PFSK-1 (cell line): Measurements from ENCODE around the gene GTPBP3.

Experiments
- POLR2AphosphoS5 ChIP-seq: IDR thresholded peaks from 2 replicates; pipeline ENCODE4 v1.6.1; 2012; ENCODE audit warnings: low read depth, mild to moderate bottlenecking, control low read depth, low read length, moderate library complexity
- SIN3A ChIP-seq: IDR thresholded peaks from 2 replicates; pipeline ENCODE4 v1.6.1; 2012; ENCODE audit warnings: mild to moderate bottlenecking, low read length, moderate library complexity, borderline replicate concordance; ENCODE audit not compliant: insufficient read depth
- TAF1 ChIP-seq: IDR thresholded peaks from 2 replicates; pipeline ENCODE4 v1.6.1; 2012; ENCODE audit warnings: low read length, control low read depth, borderline replicate concordance; ENCODE audit not compliant: insufficient read depth
- TF ChIP-seq, protein P1 (sequence below), 2 experiments: IDR thresholded peaks; 2 replicates each; pipeline versions ENCODE4 v1.6.1 to v1.8.0; 2011 to 2012; ENCODE audit warnings: low read depth in 2 of 2, low read length in 2 of 2, control low read depth in 1 of 2, inconsistent platforms in 1 of 2, mild to moderate bottlenecking in 1 of 2, moderate library complexity in 1 of 2; ENCODE audit not compliant: insufficient read depth in 1 of 2

DNA sequence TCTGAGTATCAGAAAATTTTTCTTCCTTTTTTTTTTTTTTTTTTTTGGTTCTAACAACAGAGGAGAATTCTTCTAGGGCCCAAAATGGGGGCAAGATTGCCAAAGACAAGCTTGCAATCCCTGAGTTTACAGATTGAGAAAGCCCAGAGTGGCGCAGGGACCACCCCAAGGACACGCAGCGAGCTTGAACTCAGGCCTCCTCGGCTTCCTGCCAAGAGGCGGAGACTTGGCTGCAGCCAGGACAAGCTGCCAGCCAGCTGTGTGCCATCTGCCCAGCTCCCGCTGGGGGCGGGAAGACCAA lies 32.2 kb upstream of the GTPBP3 start:
- TF ChIP-seq TAF1 (no peak), POLR2AphosphoS5 (no peak), SIN3A (no peak)
- TF ChIP-seq, protein P1, sequence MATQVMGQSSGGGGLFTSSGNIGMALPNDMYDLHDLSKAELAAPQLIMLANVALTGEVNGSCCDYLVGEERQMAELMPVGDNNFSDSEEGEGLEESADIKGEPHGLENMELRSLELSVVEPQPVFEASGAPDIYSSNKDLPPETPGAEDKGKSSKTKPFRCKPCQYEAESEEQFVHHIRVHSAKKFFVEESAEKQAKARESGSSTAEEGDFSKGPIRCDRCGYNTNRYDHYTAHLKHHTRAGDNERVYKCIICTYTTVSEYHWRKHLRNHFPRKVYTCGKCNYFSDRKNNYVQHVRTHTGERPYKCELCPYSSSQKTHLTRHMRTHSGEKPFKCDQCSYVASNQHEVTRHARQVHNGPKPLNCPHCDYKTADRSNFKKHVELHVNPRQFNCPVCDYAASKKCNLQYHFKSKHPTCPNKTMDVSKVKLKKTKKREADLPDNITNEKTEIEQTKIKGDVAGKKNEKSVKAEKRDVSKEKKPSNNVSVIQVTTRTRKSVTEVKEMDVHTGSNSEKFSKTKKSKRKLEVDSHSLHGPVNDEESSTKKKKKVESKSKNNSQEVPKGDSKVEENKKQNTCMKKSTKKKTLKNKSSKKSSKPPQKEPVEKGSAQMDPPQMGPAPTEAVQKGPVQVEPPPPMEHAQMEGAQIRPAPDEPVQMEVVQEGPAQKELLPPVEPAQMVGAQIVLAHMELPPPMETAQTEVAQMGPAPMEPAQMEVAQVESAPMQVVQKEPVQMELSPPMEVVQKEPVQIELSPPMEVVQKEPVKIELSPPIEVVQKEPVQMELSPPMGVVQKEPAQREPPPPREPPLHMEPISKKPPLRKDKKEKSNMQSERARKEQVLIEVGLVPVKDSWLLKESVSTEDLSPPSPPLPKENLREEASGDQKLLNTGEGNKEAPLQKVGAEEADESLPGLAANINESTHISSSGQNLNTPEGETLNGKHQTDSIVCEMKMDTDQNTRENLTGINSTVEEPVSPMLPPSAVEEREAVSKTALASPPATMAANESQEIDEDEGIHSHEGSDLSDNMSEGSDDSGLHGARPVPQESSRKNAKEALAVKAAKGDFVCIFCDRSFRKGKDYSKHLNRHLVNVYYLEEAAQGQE (IDR thresholded peaks at IDR 0.05; ENCODE audit: insufficient read depth in 1 of 2, low read depth in 2 of 2, low read length in 2 of 2), result no peak
